ENCODE measurements around the gene CDH12. TPM values are rescaled to one million over a fixed set of nuclear protein-coding genes. Genes with fewer than 3 reads are reported as not detected.

Gene CDH12
- total and polyA plus RNA-seq, 10 of the 15 experiments (the other 5 are each of a cell fraction or from before 2014, with no cell fraction given) = 0.03 to 0.16 TPM; not detected in 8

DNA sequence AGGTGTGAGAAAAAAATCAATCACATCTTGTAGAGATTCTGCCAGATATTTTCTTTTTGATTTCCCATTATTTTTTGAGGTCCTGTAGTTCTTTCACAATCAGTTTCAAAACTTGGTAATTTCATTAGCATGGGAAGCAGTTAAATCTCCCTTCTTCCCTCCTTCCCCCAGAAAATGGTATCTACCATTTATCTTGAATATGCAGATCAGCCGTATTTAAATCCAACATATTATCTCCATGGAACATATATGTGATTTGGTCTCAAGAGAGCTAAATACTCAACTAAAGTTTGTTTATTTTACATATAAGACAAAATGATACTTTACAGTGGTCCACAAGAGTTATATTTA is 1034.8 kb downstream of the CDH12 start:
- FAIRE-seq (no peak), ATAC-seq (no peak), DNase-seq (ENCODE audit: low read depth, low spot score) (no peak)
- Histone ChIP-seq H3K27me3 (replicated peaks in 1 of 2; ENCODE audit: control insufficient read depth in 2 of 2, insufficient read depth in 2 of 2, low read length in 1 of 2) (no peaks in the 10 kb centered on the region), H3K27ac (ENCODE audit: control insufficient read depth, insufficient read depth) (no peak overlapping the region), H3K9me3 (replicated peaks; ENCODE audit: control insufficient read depth, insufficient read depth, low read length) (no peaks in the 10 kb centered on the region), H3K79me2 (ENCODE audit: control insufficient read depth, insufficient read depth, low read length) (no peaks in the 10 kb centered on the region), H3K9ac (ENCODE audit: control insufficient read depth, insufficient read depth, low read length) (no peak overlapping the region), H3K4me1 (ENCODE audit: control insufficient read depth, insufficient read depth, low read length) (no peaks in the 10 kb centered on the region), H4K20me1 (ENCODE audit: control insufficient read depth, insufficient read depth) (no peaks in the 10 kb centered on the region), H3K36me3 (ENCODE audit: control insufficient read depth in 2 of 2, insufficient read depth in 2 of 2, low read length in 1 of 2) (no peaks in the 10 kb centered on the region), H3K4me3 (no peak overlapping the region), H2AFZ (ENCODE audit: control insufficient read depth, low read depth, low read length) (no peak overlapping the region), H3K4me2 (ENCODE audit: control insufficient read depth, insufficient read depth) (no peak overlapping the region)
- ChIA-PET POLR2A (no interaction called here), CTCF (interaction anchor here (0.8 to 3.0 kb wide), 3 partner anchors 8 to 13 kb away, joined by 3 to 15 read pairs (median 3); no protein-coding TSS in a partner anchor), RAD21 (ENCODE audit: unreplicated experiment) (interaction anchor here (1.0 to 1.5 kb wide), 2 partner anchors 10 to 12 kb away, joined by 3 to 7 read pairs; no protein-coding TSS in a partner anchor), SMC1A (ENCODE audit: uncharacterized antibody, unreplicated experiment) (interaction anchor here (1.4 kb wide), 1 partner anchor 13 kb away, joined by 7 read pairs; no protein-coding TSS in a partner anchor)
- no TSS peak for BruUV-seq (replicated peaks)
- WGBS (ENCODE audit: insufficient coverage, insufficient replicate concordance, low lambda C conversion rate, missing lambda C conversion rate) = 77% methylated on average over 1 of the region's 1 CpG
- intact Hi-C loops (cut with micrococcal nuclease; ENCODE audit: unreplicated experiment) (loop anchor here (10.0 kb wide), 2 partner anchors 64 to 406 kb away; no protein-coding TSS in a partner anchor), in situ Hi-C loops (cut with MboI) (no loop called here)
- TF ChIP-seq NR2C1 (IDR thresholded peaks at IDR 0.05) (no peak), RAD51 (IDR thresholded peaks at IDR 0.05) (no peak), GATAD2B (conservative IDR thresholded peaks at IDR 0.05; ENCODE audit: low read depth) (no peak), NBN (IDR thresholded peaks at IDR 0.05) (no peak), NFYA (IDR thresholded peaks at IDR 0.05; ENCODE audit: borderline replicate concordance, low read depth, low read length) (no peak), SREBF2 (IDR thresholded peaks at IDR 0.05; ENCODE audit: low read length) (no peak), YY1 (IDR thresholded peaks at IDR 0.05; ENCODE audit: low read depth, low read length) (no peak), POLR2AphosphoS2 (IDR thresholded peaks at IDR 0.05; ENCODE audit: low read depth, low read length) (no peak), SIX5 (IDR thresholded peaks at IDR 0.05; ENCODE audit: low read depth, low read length, severe bottlenecking) (no peak), CREB1 (IDR thresholded peaks at IDR 0.05; ENCODE audit: low read depth) (no peak), ZBED1 (IDR thresholded peaks at IDR 0.05; ENCODE audit: borderline replicate concordance) (no peak), SREBF1 (IDR thresholded peaks at IDR 0.05; ENCODE audit: low read length) (no peak), MEF2B (IDR thresholded peaks at IDR 0.05; ENCODE audit: partially characterized antibody, poor library complexity, severe bottlenecking) (no peak)

Measured in GM12878 (cell line).